Suprapubic skin (tissue), 4 donors: Measurements from ENCODE around the gene MARCHF10. TPM values are rescaled to one million over a fixed set of nuclear protein-coding genes. Genes with fewer than 3 reads are reported as not detected.

Experiments
- DNase-seq, 2 donors: peaks; one replicate each; pipeline ENCODE4 v3.0.0-alpha.2; 2019; ENCODE audit warnings: low spot score in 2 of 2
- H3K27ac ChIP-seq: fragments of 200-600 bp; sonication (generic); one replicate; pipeline ENCODE4 v1.5.1; 2019
- H3K27me3 ChIP-seq: fragments of 200-600 bp; sonication (generic); one replicate; pipeline ENCODE4 v1.5.1; 2019
- H3K36me3 ChIP-seq: fragments of 200-600 bp; sonication (generic); one replicate; pipeline ENCODE4 v1.5.1; 2019
- H3K4me1 ChIP-seq: fragments of 200-600 bp; sonication (generic); one replicate; pipeline ENCODE4 v1.5.1; 2019
- H3K4me3 ChIP-seq: fragments of 200-600 bp; sonication (generic); one replicate; pipeline ENCODE4 v1.5.1; 2019; ENCODE audit warnings: mild to moderate bottlenecking
- H3K9me3 ChIP-seq: fragments of 200-600 bp; sonication (generic); one replicate; pipeline ENCODE4 v1.5.1; 2019
- CTCF ChIP-seq, 2 donors: fragments of 200-600 bp in 1 of 2; fragments of 450-650 bp in 1 of 2; sonication (generic) in 1 of 2; IDR thresholded peaks; one replicate each; pipeline ENCODE4 v1.5.1; 2016 to 2019; ENCODE audit warnings: antibody characterized with exemption in 2 of 2, mild to moderate bottlenecking in 1 of 2, moderate library complexity in 1 of 2
- EP300 ChIP-seq: sonication (generic); formaldehyde crosslinking; IDR thresholded peaks from one replicate; pipeline ENCODE4 v1.6.1; 2017; ENCODE audit warnings: antibody characterized with exemption
- POLR2A ChIP-seq, 2 donors: fragments of 450-650 bp; IDR thresholded peaks; one replicate each; pipeline ENCODE4 v1.6.1; 2017; ENCODE audit warnings: antibody characterized with exemption in 2 of 2, mild to moderate bottlenecking in 2 of 2, moderate library complexity in 2 of 2
- POLR2AphosphoS5 ChIP-seq, 3 donors: sonication (generic); formaldehyde crosslinking; IDR thresholded peaks; one replicate each; pipeline ENCODE4 v1.6.1; 2017; ENCODE audit warnings: antibody characterized with exemption in 3 of 3
- WGBS: methylation state at CpG from one replicate; pipeline ENCODE4 v1.1.5; 2018; 5-methylcytosine and 5-hydroxymethylcytosine counted together
- total RNA-seq, 4 donors: library from RNA; depleted of rRNA; stranded (reverse); fragments of >200 nt; gene quantifications; one replicate each; pipeline ENCODE4 v1.1.0, GENCODE V29; 2016

Gene MARCHF10
- total RNA-seq, 4 donors from 2014 or later, result not detected

GRCh38 chr17:62681061-62681938 is 126.8 kb downstream of the MARCHF10 start:
- no peaks in the 10 kb centered on the region for H3K9me3 ChIP-seq
- H3K27me3 ChIP-seq, result no peaks in the 10 kb centered on the region
- no peak for TF ChIP-seq POLR2A (IDR thresholded peaks at IDR 0.05)
- peaks cover 26% of the 10 kb centered on the region for H3K4me1 ChIP-seq
- H3K4me3 ChIP-seq, result no peak overlapping the region
- WGBS, result 70% methylated on average over 12 of the region's 17 CpGs
- DNase-seq, result no peak
- peaks cover 44% of the 10 kb centered on the region for H3K36me3 ChIP-seq
- no peak overlapping the region for H3K27ac ChIP-seq

GRCh38 chr17:62680541-62681052 is 127.5 kb downstream of the MARCHF10 start:
- H3K27me3 ChIP-seq, result no peaks in the 10 kb centered on the region
- WGBS, result 80% methylated on average over 7 of the region's 36 CpGs
- no peak for DNase-seq
- TF ChIP-seq CTCF (IDR thresholded peaks at IDR 0.05) (peak in 1 of 2 donors; percentile 14), POLR2A (IDR thresholded peaks at IDR 0.05) (no peak)
- H3K9me3 ChIP-seq, result no peaks in the 10 kb centered on the region
- no peak overlapping the region for H3K4me3 ChIP-seq
- H3K36me3 ChIP-seq, result peaks cover 45% of the 10 kb centered on the region
- H3K27ac ChIP-seq, result no peak overlapping the region
- H3K4me1 ChIP-seq, result peaks cover 26% of the 10 kb centered on the region

GRCh38 chr17:62679866-62680377 is 128.2 kb downstream of the MARCHF10 start:
- Histone ChIP-seq H3K9me3 (no peaks in the 10 kb centered on the region), H3K36me3 (peaks cover 40% of the 10 kb centered on the region), H3K27me3 (no peaks in the 10 kb centered on the region), H3K4me1 (peaks cover 31% of the 10 kb centered on the region), H3K27ac (no peak overlapping the region), H3K4me3 (no peak overlapping the region)
- 93% methylated on average over 13 of the region's 37 CpGs for WGBS
- peak in 1 of 2 donors; percentile 62 for DNase-seq
- TF ChIP-seq CTCF (IDR thresholded peaks at IDR 0.05) (no peak), POLR2A (IDR thresholded peaks at IDR 0.05) (no peak), POLR2AphosphoS5 (IDR thresholded peaks at IDR 0.05) (no peak), EP300 (no peak)

GRCh38 chr17:62678214-62678919 is 129.7 kb downstream of the MARCHF10 start:
- TF ChIP-seq POLR2AphosphoS5 (IDR thresholded peaks at IDR 0.05), result no peak
- no peak for TF ChIP-seq POLR2A (IDR thresholded peaks at IDR 0.05)
- no peak for TF ChIP-seq EP300
- TF ChIP-seq CTCF (IDR thresholded peaks at IDR 0.05), result no peak
- Histone ChIP-seq H3K36me3 (peaks cover 43% of the 10 kb centered on the region), H3K4me3 (no peak overlapping the region), H3K9me3 (no peaks in the 10 kb centered on the region), H3K27me3 (no peaks in the 10 kb centered on the region), H3K4me1 (peaks cover 39% of the 10 kb centered on the region), H3K27ac (no peak overlapping the region)
- whole genome bisulfite sequencing, result 98% methylated on average over 8 of the region's 10 CpGs
- DNase-seq, result no peak

GRCh38 chr17:62676952-62677596 is 131.0 kb downstream of the MARCHF10 start:
- Histone ChIP-seq H3K36me3 (peaks cover 37% of the 10 kb centered on the region), H3K4me1 (peaks cover 42% of the 10 kb centered on the region), H3K9me3 (no peaks in the 10 kb centered on the region), H3K4me3 (no peak overlapping the region), H3K27me3 (no peaks in the 10 kb centered on the region), H3K27ac (no peak overlapping the region)
- no peak for DNase-seq
- no peak for TF ChIP-seq EP300
- no peak for TF ChIP-seq POLR2A (IDR thresholded peaks at IDR 0.05)
- no peak for TF ChIP-seq CTCF (IDR thresholded peaks at IDR 0.05)
- no peak for TF ChIP-seq POLR2AphosphoS5 (IDR thresholded peaks at IDR 0.05)
- 90% methylated on average over 8 of the region's 18 CpGs for WGBS
